HG03558 (cell line): Measurements from ENCODE around the gene USH1C.

Experiments used
- ATAC-seq: cut with Tn5 transposase; IDR thresholded peaks from one replicate; pipeline ENCODE4 v1.9.1; 2021; ENCODE audit warnings: moderate number of reproducible peaks; ENCODE audit not compliant: unreplicated experiment; ENCODE audit errors: extremely low read depth

The USH1C gene

GRCh38 chr11:17528906-17529843 is 15.0 kb downstream of the USH1C start:
- ATAC-seq, result no peak

GRCh38 chr11:17528181-17528691 is 16.0 kb downstream of the USH1C start:
- no peak for ATAC-seq

- no peak for ATAC-seq
Measured at GRCh38 chr11:17527628-17527995, 16.6 kb downstream of the USH1C start.

GRCh38 chr11:17526931-17527627 is 17.1 kb downstream of the USH1C start:
- ATAC-seq, result no peak

- no peak for ATAC-seq
Measured at GRCh38 chr11:17526326-17526725, 17.9 kb downstream of the USH1C start.

- no peak for ATAC-seq
Measured at GRCh38 chr11:17525570-17525969, 18.6 kb downstream of the USH1C start.

- no peak for ATAC-seq
Measured at GRCh38 chr11:17524221-17524620, 20.0 kb downstream of the USH1C start.

GRCh38 chr11:17522655-17523054 is 21.6 kb downstream of the USH1C start:
- ATAC-seq, result no peak

GRCh38 chr11:17521106-17521900 is 22.9 kb downstream of the USH1C start:
- ATAC-seq, result no peak

- ATAC-seq, result no peak
Measured at GRCh38 chr11:17519061-17519885, 24.9 kb downstream of the USH1C start.

- ATAC-seq, result no peak
Measured at GRCh38 chr11:17518366-17518765, 25.9 kb downstream of the USH1C start.

GRCh38 chr11:17517186-17517585 is 27.0 kb downstream of the USH1C start:
- no peak for ATAC-seq

GRCh38 chr11:17516551-17517150 is 27.6 kb downstream of the USH1C start:
- no peak for ATAC-seq

- no peak for ATAC-seq
Measured at GRCh38 chr11:17515443-17516176, 28.6 kb downstream of the USH1C start.

- ATAC-seq, result no peak
Measured at GRCh38 chr11:17514476-17514875, 29.7 kb downstream of the USH1C start.

GRCh38 chr11:17513853-17514252 is 30.4 kb downstream of the USH1C start:
- ATAC-seq, result no peak

- no peak for ATAC-seq
Measured at GRCh38 chr11:17512101-17512500, 32.1 kb downstream of the USH1C start.

GRCh38 chr11:17511571-17511970 is 32.6 kb downstream of the USH1C start:
- no peak for ATAC-seq
